Endothelial cell of umbilical vein (primary cell): ENCODE data around the gene FOXL3.

Experiments used
- CTCF ChIP-seq, 2 donors: IDR thresholded peaks; 1 replicate in 1 of 2; 2 replicates in 1 of 2; pipeline ENCODE4 v1.5.1; 2011; ENCODE audit warnings: low read length in 2 of 2, mild to moderate bottlenecking in 2 of 2, moderate library complexity in 2 of 2, control low read depth in 1 of 2, inconsistent platforms in 1 of 2, low read depth in 1 of 2; ENCODE audit not compliant: insufficient read depth in 1 of 2; ENCODE audit errors: extremely low read depth in 1 of 2
- EZH2 ChIP-seq: IDR thresholded peaks from 2 replicates; pipeline ENCODE4 v1.6.1; 2012; ENCODE audit warnings: borderline replicate concordance, low read depth, mild to moderate bottlenecking, moderate library complexity, low read length, inconsistent platforms; ENCODE audit not compliant: severe bottlenecking
- FOS ChIP-seq: IDR thresholded peaks from 2 replicates; pipeline ENCODE4 v1.6.1; 2011; ENCODE audit warnings: mild to moderate bottlenecking, low read length, moderate library complexity, borderline replicate concordance; ENCODE audit not compliant: insufficient read depth
- GATA2 ChIP-seq: IDR thresholded peaks from 2 replicates; pipeline ENCODE4 v1.7.0; 2011; ENCODE audit warnings: low read depth, mild to moderate bottlenecking, moderate library complexity, mixed read lengths, low read length; ENCODE audit not compliant: insufficient read length, insufficient read depth
- JUN ChIP-seq: IDR thresholded peaks from 2 replicates; pipeline ENCODE4 v1.6.1; 2011; ENCODE audit warnings: borderline replicate concordance, low read depth; ENCODE audit not compliant: insufficient read length, insufficient read depth
- MAX ChIP-seq: IDR thresholded peaks from 2 replicates; pipeline ENCODE4 v1.6.1; 2011; ENCODE audit not compliant: insufficient read depth, insufficient read length
- POLR2A ChIP-seq: IDR thresholded peaks from 2 replicates; pipeline ENCODE4 v1.6.1; 2012; ENCODE audit warnings: low read depth, mild to moderate bottlenecking, control low read depth, low read length
- POLR2AphosphoS5 ChIP-seq: IDR thresholded peaks from 2 replicates; pipeline ENCODE4 v1.6.1; 2012; ENCODE audit warnings: low read depth, mild to moderate bottlenecking, control low read depth, low read length, moderate library complexity; ENCODE audit not compliant: insufficient read depth

DNA sequence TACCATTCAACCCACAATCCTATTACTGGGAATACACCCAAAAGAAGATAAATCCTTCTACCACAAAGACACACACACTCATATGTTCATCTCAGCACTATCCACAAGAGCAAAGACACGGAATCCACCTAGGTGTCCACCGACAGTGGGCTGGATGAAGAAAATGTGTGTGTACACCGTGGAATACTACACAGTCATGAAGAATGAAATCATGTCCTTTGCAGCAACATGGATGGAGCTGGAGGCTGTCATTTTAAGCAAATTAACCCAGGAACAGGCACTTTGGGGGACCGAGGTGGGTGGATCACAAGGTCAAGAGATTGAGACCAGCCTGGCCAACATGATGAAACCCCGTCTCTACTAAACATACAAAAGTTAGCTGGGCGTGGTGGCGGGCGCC, 8.3 kb upstream of the FOXL3 start:
- TF ChIP-seq CTCF (IDR thresholded peaks at IDR 0.05; ENCODE audit: extremely low read depth in 1 of 2, insufficient read depth in 1 of 2, low read depth in 1 of 2, low read length in 2 of 2) = no peak
- TF ChIP-seq GATA2 = no peak
- no peak for TF ChIP-seq POLR2A
- TF ChIP-seq POLR2AphosphoS5 = no peak
- TF ChIP-seq EZH2 = no peak
- TF ChIP-seq JUN = no peak
- no peak for TF ChIP-seq FOS
- no peak for TF ChIP-seq MAX
